ENCODE results near the gene CTU2. TPM values are rescaled to one million over a fixed set of nuclear protein-coding genes. Genes with fewer than 3 reads are reported as not detected.

The CTU2 gene
- total RNA-seq, 4 donors from 2014 or later = 2.8 to 5.6 (median 4.2) TPM; not detected in 1

DNA sequence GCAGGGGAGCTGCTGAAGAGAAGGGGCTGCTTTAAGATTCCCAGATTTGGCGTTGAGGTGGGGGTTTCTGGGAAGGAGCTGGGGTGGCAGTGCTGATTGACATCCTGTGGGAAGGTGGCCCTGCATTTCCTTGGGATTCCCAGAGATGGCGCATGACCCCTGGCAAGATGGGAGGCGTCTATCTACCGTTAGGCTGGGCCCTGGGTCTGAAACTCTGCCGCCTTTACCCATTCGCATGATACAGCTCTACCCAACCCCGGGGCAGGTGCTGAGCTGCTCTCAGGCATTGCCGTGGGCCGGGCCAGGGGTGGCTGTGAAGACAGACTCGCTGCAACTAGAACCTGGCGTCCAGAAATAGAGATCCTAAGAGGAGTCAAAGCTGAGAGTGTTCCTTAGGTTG, 33.5 kb upstream of the CTU2 start:
- in situ Hi-C loops (cut with MboI; ENCODE audit: low pct_ligation_motif_present in 1 of 4, low pct_unique_long_range_greater_than_20kb in 1 of 4, low sequenced_read_pairs in 3 of 4) = no loop called here
- TF ChIP-seq POLR2AphosphoS5 (IDR thresholded peaks at IDR 0.05) (no peak), EP300 (IDR thresholded peaks at IDR 0.05; ENCODE audit: low read depth) (no peak), POLR2A (IDR thresholded peaks at IDR 0.05) (no peak)
- TF ChIP-seq, protein P1, sequence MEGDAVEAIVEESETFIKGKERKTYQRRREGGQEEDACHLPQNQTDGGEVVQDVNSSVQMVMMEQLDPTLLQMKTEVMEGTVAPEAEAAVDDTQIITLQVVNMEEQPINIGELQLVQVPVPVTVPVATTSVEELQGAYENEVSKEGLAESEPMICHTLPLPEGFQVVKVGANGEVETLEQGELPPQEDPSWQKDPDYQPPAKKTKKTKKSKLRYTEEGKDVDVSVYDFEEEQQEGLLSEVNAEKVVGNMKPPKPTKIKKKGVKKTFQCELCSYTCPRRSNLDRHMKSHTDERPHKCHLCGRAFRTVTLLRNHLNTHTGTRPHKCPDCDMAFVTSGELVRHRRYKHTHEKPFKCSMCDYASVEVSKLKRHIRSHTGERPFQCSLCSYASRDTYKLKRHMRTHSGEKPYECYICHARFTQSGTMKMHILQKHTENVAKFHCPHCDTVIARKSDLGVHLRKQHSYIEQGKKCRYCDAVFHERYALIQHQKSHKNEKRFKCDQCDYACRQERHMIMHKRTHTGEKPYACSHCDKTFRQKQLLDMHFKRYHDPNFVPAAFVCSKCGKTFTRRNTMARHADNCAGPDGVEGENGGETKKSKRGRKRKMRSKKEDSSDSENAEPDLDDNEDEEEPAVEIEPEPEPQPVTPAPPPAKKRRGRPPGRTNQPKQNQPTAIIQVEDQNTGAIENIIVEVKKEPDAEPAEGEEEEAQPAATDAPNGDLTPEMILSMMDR (IDR thresholded peaks at IDR 0.05) = peak in 4 of 5 experiments; percentile 6 to 33 (median 29)
- DNase-seq = no peak
- Histone ChIP-seq H3K27me3 (no peaks in the 10 kb centered on the region), H3K27ac (no peak overlapping the region), H3K36me3 (no peaks in the 10 kb centered on the region), H3K4me3 (no peak overlapping the region), H3K4me1 (no peaks in the 10 kb centered on the region), H3K9me3 (no peaks in the 10 kb centered on the region)
- WGBS, 2 donors (ENCODE audit: low coverage in 1 of 2) = 53% methylated on average over 11 of the region's 11 CpGs; no CpG with 5 or more reads in 1 of the 2 donors
- intact Hi-C loops (cut with DNase I; ENCODE audit: low total_unique reads) = no loop called here

DNA sequence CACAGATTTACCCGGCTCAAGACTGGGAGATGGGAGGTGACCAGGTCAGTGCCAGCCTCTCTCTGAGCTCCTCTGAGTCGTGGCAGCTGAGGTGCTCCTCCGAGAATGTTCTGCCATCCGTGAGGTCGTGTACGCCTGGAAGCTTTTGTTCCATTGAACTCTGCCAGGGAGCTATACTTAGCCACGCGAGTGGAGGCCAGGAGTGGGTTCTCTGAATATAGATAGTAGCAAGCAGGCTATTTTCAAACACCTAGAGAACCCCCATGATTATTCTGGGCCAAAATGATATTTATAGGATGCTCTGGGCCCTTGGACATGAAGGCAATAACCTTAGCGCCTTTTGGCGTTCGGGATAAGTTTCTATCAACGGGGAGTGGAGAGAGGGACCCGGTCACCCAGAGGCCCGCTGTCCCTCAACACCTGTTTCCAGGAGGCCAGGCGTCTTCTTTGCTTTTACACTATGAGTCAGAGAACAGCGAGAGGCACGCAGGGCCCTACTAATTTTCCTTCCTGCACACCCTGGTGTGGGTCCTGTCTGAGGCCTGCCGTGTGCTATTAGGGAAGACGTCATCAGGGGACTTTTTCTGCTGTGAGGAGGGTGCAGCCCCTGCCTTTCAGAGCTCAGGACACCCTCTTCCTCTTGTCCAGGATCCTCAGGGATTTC, 32.5 kb upstream of the CTU2 start:
- intact Hi-C loops (cut with DNase I; ENCODE audit: low total_unique reads) (no loop called here), in situ Hi-C loops (cut with MboI; ENCODE audit: low pct_ligation_motif_present in 1 of 4, low pct_unique_long_range_greater_than_20kb in 1 of 4, low sequenced_read_pairs in 3 of 4) (no loop called here)
- no peaks in the 10 kb centered on the region for H3K4me1 ChIP-seq
- H3K9me3 ChIP-seq = no peaks in the 10 kb centered on the region
- no peak overlapping the region for H3K27ac ChIP-seq
- no peak for TF ChIP-seq POLR2A (IDR thresholded peaks at IDR 0.05)
- TF ChIP-seq EP300 (IDR thresholded peaks at IDR 0.05; ENCODE audit: low read depth) = no peak
- TF ChIP-seq POLR2AphosphoS5 (IDR thresholded peaks at IDR 0.05) = no peak
- TF ChIP-seq, protein P1 (IDR thresholded peaks at IDR 0.05) = no peak
- no peaks in the 10 kb centered on the region for H3K36me3 ChIP-seq
- H3K27me3 ChIP-seq = peaks cover 9% of the 10 kb centered on the region
- DNase-seq = no peak
- WGBS, 2 donors (ENCODE audit: low coverage in 1 of 2) = 60 to 89% methylated on average over 1 to 19 of the region's 19 CpGs
- no peak overlapping the region for H3K4me3 ChIP-seq

DNA sequence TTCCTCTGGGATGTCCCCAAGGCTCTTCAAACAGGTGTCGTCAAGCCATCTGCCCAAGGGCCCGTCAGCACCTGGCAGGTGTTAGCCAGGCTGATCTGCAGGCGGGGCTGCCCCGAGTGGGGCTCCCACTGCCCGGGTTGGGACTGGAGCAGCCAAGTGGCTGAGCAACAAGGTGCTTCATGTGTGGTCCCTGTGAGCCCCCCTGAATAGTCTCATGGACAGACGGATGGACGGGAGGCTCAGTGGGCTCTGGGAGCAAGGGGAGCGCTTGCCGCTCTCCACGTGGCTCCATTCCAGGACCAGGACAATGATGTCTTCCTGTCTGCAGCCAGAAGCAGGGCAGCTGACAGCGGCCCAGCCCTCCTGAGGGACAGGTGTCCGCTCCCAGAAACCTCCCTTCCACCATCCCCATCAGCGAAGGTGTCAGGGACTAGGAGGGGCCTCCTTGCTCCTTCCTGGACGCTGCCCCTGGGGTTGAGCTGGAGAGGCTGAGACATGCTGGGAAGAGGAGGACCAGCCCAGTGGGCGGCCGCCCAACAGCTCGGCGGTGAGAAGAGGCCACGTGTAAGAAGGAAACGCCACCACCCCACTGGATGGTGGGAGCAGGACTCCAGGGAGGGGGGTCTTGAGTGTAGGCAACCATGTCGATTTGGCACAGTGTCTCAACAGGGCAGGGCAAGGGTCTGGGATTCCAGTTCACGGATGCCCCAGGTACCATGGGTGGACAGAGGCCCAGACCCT, 29.6 kb upstream of the CTU2 start:
- no peak overlapping the region for H3K27ac ChIP-seq
- H3K4me1 ChIP-seq = peaks cover 0 to 10% (median 3%) of the 10 kb centered on the region in 4 donors
- no peaks in the 10 kb centered on the region for H3K9me3 ChIP-seq
- DNase-seq = no peak
- TF ChIP-seq EP300 (IDR thresholded peaks at IDR 0.05; ENCODE audit: low read depth) (no peak), POLR2A (IDR thresholded peaks at IDR 0.05) (no peak), POLR2AphosphoS5 (IDR thresholded peaks at IDR 0.05) (no peak)
- TF ChIP-seq, protein P1 (IDR thresholded peaks at IDR 0.05) = no peak
- no peaks in the 10 kb centered on the region for H3K36me3 ChIP-seq
- in situ Hi-C loops (cut with MboI; ENCODE audit: low pct_ligation_motif_present in 1 of 4, low pct_unique_long_range_greater_than_20kb in 1 of 4, low sequenced_read_pairs in 3 of 4) = no loop called here
- 85% methylated on average over 20 of the region's 22 CpGs; no CpG with 5 or more reads in 1 of the 2 donors for WGBS, 2 donors (ENCODE audit: low coverage in 1 of 2)
- no peak overlapping the region for H3K4me3 ChIP-seq
- intact Hi-C loops (cut with DNase I; ENCODE audit: low total_unique reads) = no loop called here
- H3K27me3 ChIP-seq = peaks cover 27% of the 10 kb centered on the region

DNA sequence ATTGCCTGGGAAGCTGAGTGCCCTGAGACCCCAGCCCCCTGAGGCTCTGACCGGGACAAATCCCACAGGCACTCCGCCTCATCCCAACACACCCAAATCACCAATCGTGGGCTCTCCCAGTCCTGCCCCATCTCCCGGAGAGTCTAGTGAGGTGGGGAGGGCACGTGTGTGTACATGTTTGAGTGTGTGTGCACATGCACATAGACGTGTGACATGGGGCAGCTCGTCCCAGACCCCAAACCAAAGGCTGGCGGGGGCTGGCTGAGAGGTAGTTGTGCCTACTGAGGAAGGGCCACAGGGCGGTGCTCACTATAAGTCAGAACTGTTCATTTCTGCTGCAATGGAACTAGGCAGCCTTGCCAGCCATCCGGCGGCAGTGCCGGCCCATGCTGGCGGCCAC, 28.6 kb upstream of the CTU2 start:
- Histone ChIP-seq H3K27ac (no peak overlapping the region), H3K4me3 (no peak overlapping the region), H3K4me1 (peaks cover 0 to 10% (median 3%) of the 10 kb centered on the region in 4 donors), H3K27me3 (peaks cover 34% of the 10 kb centered on the region), H3K9me3 (no peaks in the 10 kb centered on the region), H3K36me3 (no peaks in the 10 kb centered on the region)
- in situ Hi-C loops (cut with MboI; ENCODE audit: low pct_ligation_motif_present in 1 of 4, low pct_unique_long_range_greater_than_20kb in 1 of 4, low sequenced_read_pairs in 3 of 4) = no loop called here
- no peak for DNase-seq
- intact Hi-C loops (cut with DNase I; ENCODE audit: low total_unique reads) = no loop called here
- no peak for TF ChIP-seq POLR2AphosphoS5 (IDR thresholded peaks at IDR 0.05)
- WGBS, 2 donors (ENCODE audit: low coverage in 1 of 2) = 76% methylated on average over 13 of the region's 13 CpGs; no CpG with 5 or more reads in 1 of the 2 donors

All from transverse colon (tissue), 4 donors.